IPS-18a (cell line): ENCODE results near the gene SIK1.
"Not testable (repeated sequence)": the region's sequence is repeated elsewhere in the genome, so short reads cannot be mapped to it uniquely, and the experiment has no call there.

Experiments
- H3K27ac ChIP-seq: one replicate; pipeline ENCODE4 v1.5.1; 2013; ENCODE audit warnings: low read length
- H3K27me3 ChIP-seq: one replicate; pipeline ENCODE4 v1.6.1; 2013; ENCODE audit warnings: mild to moderate bottlenecking, low read length; ENCODE audit not compliant: control insufficient read depth, insufficient read depth
- H3K36me3 ChIP-seq: one replicate; pipeline ENCODE4 v1.6.1; 2013; ENCODE audit warnings: low read depth, low read length; ENCODE audit not compliant: control insufficient read depth
- H3K4me1 ChIP-seq: one replicate; pipeline ENCODE4 v1.6.1; 2013; ENCODE audit warnings: low read depth, low read length; ENCODE audit not compliant: control insufficient read depth
- H3K4me3 ChIP-seq: one replicate; pipeline ENCODE4 v1.5.1; 2013; ENCODE audit warnings: low read length
- H3K9ac ChIP-seq: one replicate; pipeline ENCODE4 v1.6.1; 2013; ENCODE audit warnings: mild to moderate bottlenecking, low read length, moderate library complexity
- H3K9me3 ChIP-seq: one replicate; pipeline ENCODE4 v1.6.1; 2013; ENCODE audit warnings: low read depth, low read length; ENCODE audit not compliant: control insufficient read depth

Gene SIK1

GRCh38 chr21:43426404-43427241 is at the start of gene SIK1:
Gene SIK1, minus strand, starts transcription at chr21:43427131. Its CDS starts 953 bp downstream, at chr21:43426178.
- not testable (repeated sequence) for H3K36me3 ChIP-seq, H3K27me3 ChIP-seq, H3K4me3 ChIP-seq, H3K27ac ChIP-seq, H3K9me3 ChIP-seq, H3K9ac ChIP-seq, H3K4me1 ChIP-seq

GRCh38 chr21:43471597-43472242 is 44.8 kb upstream of the SIK1 start:
- H3K27me3 ChIP-seq, H3K9ac ChIP-seq, H3K36me3 ChIP-seq, H3K27ac ChIP-seq, H3K4me3 ChIP-seq, H3K9me3 ChIP-seq, H3K4me1 ChIP-seq: not testable (repeated sequence)

- H3K9ac ChIP-seq, H3K27me3 ChIP-seq, H3K4me1 ChIP-seq: not testable (repeated sequence)
Measured at GRCh38 chr21:43469719-43470458, 43.0 kb upstream of the SIK1 start.

GRCh38 chr21:43467785-43468184 is 40.9 kb upstream of the SIK1 start:
- no peak overlapping the region for H3K4me3 ChIP-seq
- no peak overlapping the region for H3K9ac ChIP-seq
- H3K4me1 ChIP-seq, result no peaks in the 10 kb centered on the region
- no peaks in the 10 kb centered on the region for H3K36me3 ChIP-seq
- no peak overlapping the region for H3K27ac ChIP-seq
- H3K27me3 ChIP-seq, result no peaks in the 10 kb centered on the region
- no peaks in the 10 kb centered on the region for H3K9me3 ChIP-seq

More at GRCh38 chr21:43469719-43470458, 43.0 kb upstream of the SIK1 start:
- H3K27ac ChIP-seq, H3K36me3 ChIP-seq, H3K9me3 ChIP-seq, H3K4me3 ChIP-seq: not testable (repeated sequence)

GRCh38 chr21:43465159-43465558 is 38.2 kb upstream of the SIK1 start:
- not testable (repeated sequence) for H3K9ac ChIP-seq, H3K4me1 ChIP-seq, H3K27ac ChIP-seq, H3K9me3 ChIP-seq, H3K4me3 ChIP-seq, H3K36me3 ChIP-seq, H3K27me3 ChIP-seq

- H3K9me3 ChIP-seq, H3K27me3 ChIP-seq, H3K4me3 ChIP-seq, H3K36me3 ChIP-seq, H3K9ac ChIP-seq, H3K27ac ChIP-seq, H3K4me1 ChIP-seq: not testable (repeated sequence)
Measured at GRCh38 chr21:43463498-43464261, 36.7 kb upstream of the SIK1 start.

- not testable (repeated sequence) for H3K4me1 ChIP-seq, H3K9me3 ChIP-seq
Measured at GRCh38 chr21:43462932-43463331, 36.0 kb upstream of the SIK1 start.

GRCh38 chr21:43460475-43460874 is 33.5 kb upstream of the SIK1 start:
- not testable (repeated sequence) for H3K4me1 ChIP-seq, H3K36me3 ChIP-seq, H3K9me3 ChIP-seq, H3K9ac ChIP-seq, H3K4me3 ChIP-seq, H3K27ac ChIP-seq, H3K27me3 ChIP-seq

More at GRCh38 chr21:43462932-43463331, 36.0 kb upstream of the SIK1 start:
- H3K27ac ChIP-seq, H3K36me3 ChIP-seq, H3K9ac ChIP-seq, H3K4me3 ChIP-seq, H3K27me3 ChIP-seq: not testable (repeated sequence)

GRCh38 chr21:43458995-43459394 is 32.1 kb upstream of the SIK1 start:
- H3K9ac ChIP-seq, H3K36me3 ChIP-seq, H3K4me1 ChIP-seq, H3K4me3 ChIP-seq, H3K9me3 ChIP-seq, H3K27ac ChIP-seq, H3K27me3 ChIP-seq: not testable (repeated sequence)

- H3K4me3 ChIP-seq, H3K9me3 ChIP-seq, H3K9ac ChIP-seq, H3K4me1 ChIP-seq, H3K27ac ChIP-seq, H3K27me3 ChIP-seq, H3K36me3 ChIP-seq: not testable (repeated sequence)
Measured at GRCh38 chr21:43456616-43457314, 29.8 kb upstream of the SIK1 start.

GRCh38 chr21:43455717-43456116 is 28.8 kb upstream of the SIK1 start:
- H3K9me3 ChIP-seq, H3K36me3 ChIP-seq, H3K27me3 ChIP-seq, H3K27ac ChIP-seq, H3K9ac ChIP-seq, H3K4me3 ChIP-seq, H3K4me1 ChIP-seq: not testable (repeated sequence)
